Colonic mucosa (tissue), 4 donors: ENCODE measurements around the gene WNT3A. TPM values are rescaled to one million over a fixed set of nuclear protein-coding genes. Genes with fewer than 3 reads are reported as not detected.
A peak's percentile ranks its signal among the peaks of the same experiment; 100 is the strongest.

Experiments
- DNase-seq: peaks from one replicate; pipeline ENCODE4 v3.0.0-alpha.2; 2020
- H3K27ac ChIP-seq: fragments of 200-600 bp; one replicate; pipeline ENCODE4 v1.8.0; 2021
- H3K27me3 ChIP-seq: fragments of 200-600 bp; one replicate; pipeline ENCODE4 v1.8.0; 2021
- H3K36me3 ChIP-seq: fragments of 200-600 bp; one replicate; pipeline ENCODE4 v1.8.0; 2021
- H3K4me1 ChIP-seq: fragments of 200-600 bp; one replicate; pipeline ENCODE4 v1.8.0; 2021; ENCODE audit warnings: mild to moderate bottlenecking
- H3K4me3 ChIP-seq: fragments of 200-600 bp; one replicate; pipeline ENCODE4 v1.8.0; 2021
- H3K9ac ChIP-seq, 2 donors: one replicate each; pipeline ENCODE4 v1.7.0; 2013; ENCODE audit warnings: control low read depth in 2 of 2, low read depth in 2 of 2, low read length in 2 of 2
- H3K9me3 ChIP-seq: fragments of 200-600 bp; one replicate; pipeline ENCODE4 v1.8.0; 2021
- intact Hi-C: fragments of 100-400 bp; cut with DNase I; formaldehyde crosslinking; loops from one replicate; pipeline ENCODE4 v1.14.1; 2022
- total RNA-seq, 2 donors: library from RNA; stranded (reverse); fragmentation: NEBNext Ultra II Directional in 1 of 2; extraction: Animal tissue kit (Norgen Biotek cat#: 25700) in 1 of 2; gene quantifications; one replicate each; pipeline ENCODE4 v1.2.1, GENCODE V29; 2021
- TF ChIP-seq, protein P1 (sequence below): fragments of 200-600 bp; IDR thresholded peaks from one replicate; pipeline ENCODE4 v1.8.0; 2022; ENCODE audit warnings: antibody characterized with exemption, mild to moderate bottlenecking
- donor health status: healthy.
- donor health status: DM: no; HTN: no; CAD: no.
- donor health status: DM: no; HTN: no; CAD: no.

Gene WNT3A
- total RNA-seq, 2 donors from 2014 or later, result not detected

DNA sequence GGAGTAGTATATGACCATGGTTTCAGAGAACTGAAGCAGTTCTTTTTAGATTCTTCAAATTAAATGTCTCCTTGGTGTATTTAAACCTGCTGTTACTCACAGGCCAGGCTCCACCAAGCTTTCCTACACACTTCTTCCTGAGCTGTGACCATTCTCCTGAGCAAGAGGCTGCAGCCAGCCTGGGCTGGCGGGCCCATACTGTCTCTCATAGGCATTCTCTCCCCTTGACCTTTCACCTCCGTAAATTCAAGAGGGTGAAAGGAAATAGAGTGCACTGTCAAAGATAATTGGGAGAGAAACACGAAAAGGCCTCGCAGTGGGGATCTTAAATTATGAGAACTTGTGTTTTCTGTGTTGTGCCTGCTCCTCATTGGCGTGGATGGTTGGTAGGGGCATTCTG, 78.0 kb downstream of the WNT3A start:
- TF ChIP-seq, protein P1, sequence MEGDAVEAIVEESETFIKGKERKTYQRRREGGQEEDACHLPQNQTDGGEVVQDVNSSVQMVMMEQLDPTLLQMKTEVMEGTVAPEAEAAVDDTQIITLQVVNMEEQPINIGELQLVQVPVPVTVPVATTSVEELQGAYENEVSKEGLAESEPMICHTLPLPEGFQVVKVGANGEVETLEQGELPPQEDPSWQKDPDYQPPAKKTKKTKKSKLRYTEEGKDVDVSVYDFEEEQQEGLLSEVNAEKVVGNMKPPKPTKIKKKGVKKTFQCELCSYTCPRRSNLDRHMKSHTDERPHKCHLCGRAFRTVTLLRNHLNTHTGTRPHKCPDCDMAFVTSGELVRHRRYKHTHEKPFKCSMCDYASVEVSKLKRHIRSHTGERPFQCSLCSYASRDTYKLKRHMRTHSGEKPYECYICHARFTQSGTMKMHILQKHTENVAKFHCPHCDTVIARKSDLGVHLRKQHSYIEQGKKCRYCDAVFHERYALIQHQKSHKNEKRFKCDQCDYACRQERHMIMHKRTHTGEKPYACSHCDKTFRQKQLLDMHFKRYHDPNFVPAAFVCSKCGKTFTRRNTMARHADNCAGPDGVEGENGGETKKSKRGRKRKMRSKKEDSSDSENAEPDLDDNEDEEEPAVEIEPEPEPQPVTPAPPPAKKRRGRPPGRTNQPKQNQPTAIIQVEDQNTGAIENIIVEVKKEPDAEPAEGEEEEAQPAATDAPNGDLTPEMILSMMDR, result no peak
- Histone ChIP-seq H3K9me3 (no peaks in the 10 kb centered on the region), H3K27ac (peak overlapping the region; percentile 50), H3K9ac (peak overlapping the region in 1 of 2 donors; percentile 97), H3K27me3 (no peaks in the 10 kb centered on the region), H3K4me1 (peaks cover 45% of the 10 kb centered on the region), H3K36me3 (no peaks in the 10 kb centered on the region), H3K4me3 (peak overlapping the region; percentile 92)
- intact Hi-C loops, result no loop called here
- no peak for DNase-seq

DNA sequence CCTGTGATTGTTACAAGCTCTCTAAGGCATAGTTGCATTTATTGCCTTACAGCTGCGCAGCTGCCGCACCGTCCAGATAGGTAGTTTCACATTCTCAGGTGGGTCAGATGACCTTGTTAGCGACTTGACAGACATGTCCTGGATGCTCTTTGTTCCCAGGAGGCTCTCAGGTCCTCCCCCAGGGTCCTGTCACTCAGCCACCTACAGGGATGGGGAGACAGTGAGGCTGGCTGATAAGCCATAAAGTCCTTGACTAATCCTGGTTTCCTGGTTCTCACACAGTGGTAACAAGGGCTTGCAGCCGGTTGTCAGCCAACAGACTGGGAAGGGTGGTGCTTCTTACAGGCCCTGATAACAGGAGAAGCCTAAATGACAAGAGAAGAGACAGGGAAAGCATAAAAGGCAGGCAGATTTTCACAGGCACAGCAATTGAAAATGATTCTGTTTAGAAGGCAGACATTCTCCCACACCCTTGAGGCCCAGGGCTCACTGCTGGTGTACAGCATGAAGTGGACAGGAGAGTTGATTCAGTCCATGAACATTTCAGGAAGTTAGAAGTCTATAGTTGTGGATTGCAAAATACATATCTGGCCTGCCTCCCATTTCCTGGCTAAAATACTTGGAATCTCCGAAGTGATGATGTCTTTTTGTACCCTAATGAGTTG, 78.6 kb downstream of the WNT3A start:
- intact Hi-C loops, result no loop called here
- H3K4me3 ChIP-seq, result peak overlapping the region; percentile 92
- DNase-seq, result peak; percentile 68

DNA sequence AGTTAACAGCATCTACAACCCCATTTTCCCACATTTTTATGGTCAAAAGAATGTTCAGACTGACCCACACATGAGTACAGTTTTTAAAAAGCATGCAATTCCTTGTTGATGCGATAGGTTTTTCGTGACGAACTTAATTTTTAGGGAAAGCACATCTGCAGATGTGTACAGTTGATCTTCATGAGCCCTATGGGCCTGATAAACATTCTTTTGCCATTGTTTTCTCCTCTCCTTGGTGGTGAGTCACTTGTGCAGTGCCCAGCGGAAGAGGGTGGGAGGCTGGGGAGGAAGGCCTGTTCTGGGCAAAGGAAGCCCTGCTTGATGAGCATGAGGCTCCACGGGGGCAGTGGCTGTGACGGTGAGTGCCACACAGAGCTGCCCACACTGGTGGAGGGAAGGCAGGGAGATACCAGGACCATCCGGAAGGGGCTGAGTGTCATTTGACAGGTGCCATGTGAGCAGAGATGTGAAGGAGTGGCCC, 81.0 kb downstream of the WNT3A start:
- Histone ChIP-seq H3K9ac (peak overlapping the region in 1 of 2 donors; percentile 19), H3K27me3 (no peaks in the 10 kb centered on the region), H3K36me3 (no peaks in the 10 kb centered on the region), H3K4me1 (peaks cover 46% of the 10 kb centered on the region), H3K4me3 (no peak overlapping the region), H3K27ac (no peak overlapping the region), H3K9me3 (no peaks in the 10 kb centered on the region)
- intact Hi-C loops, result no loop called here
- DNase-seq, result no peak
- TF ChIP-seq, protein P1, result no peak

More for the DNA sequence above, 78.6 kb downstream of the WNT3A start:
- H3K9me3 ChIP-seq, result no peaks in the 10 kb centered on the region
- peak overlapping the region; percentile 50 for H3K27ac ChIP-seq
- peaks cover 51% of the 10 kb centered on the region for H3K4me1 ChIP-seq
- no peaks in the 10 kb centered on the region for H3K36me3 ChIP-seq
- H3K27me3 ChIP-seq, result no peaks in the 10 kb centered on the region
- TF ChIP-seq, protein P1, result no peak
- peak overlapping the region; percentile 39 to 97 for H3K9ac ChIP-seq

DNA sequence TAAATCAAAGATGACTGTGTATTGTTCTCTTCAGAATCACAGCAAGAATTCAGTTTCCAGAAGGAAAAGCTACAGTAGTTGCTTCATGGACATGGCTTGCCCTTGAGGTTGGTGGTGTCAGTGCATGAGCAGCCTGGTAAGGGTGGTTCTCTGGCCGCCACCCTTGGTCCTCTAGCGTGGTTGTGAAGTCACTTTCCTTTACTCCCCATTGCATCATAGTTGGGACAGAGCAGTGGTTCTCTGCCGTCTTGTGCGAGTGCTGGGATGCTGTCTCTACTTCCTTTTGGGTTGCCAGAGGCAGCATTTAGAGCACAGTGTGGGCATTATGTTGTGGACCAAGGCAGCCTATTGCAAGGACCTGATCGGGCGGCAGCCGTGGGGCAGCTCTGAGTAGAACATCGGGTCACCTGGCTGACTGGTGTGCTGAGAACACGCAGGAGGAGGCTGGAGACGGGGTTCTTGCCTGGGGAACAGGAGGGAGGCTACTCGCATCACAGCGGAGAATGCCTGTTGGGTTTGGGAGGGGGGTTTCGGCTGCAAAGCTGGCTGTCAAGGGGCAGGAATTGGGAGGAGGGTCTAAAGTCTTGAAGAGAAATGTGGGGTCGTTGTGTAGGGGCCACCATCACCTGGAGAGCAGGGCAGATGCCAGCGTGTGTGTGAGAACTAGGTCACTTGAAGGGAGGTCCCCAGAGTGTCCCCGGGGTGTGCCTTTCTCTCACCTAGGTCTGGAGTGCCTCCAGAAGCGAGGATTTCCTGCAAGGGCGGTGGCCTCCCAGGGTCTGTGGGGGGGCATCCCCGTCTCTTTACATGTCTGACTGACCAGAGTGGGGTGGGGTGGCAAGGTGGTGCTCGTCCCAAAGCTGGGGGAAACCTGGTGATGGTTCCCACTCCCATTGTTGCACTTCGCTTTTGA, 82.0 kb downstream of the WNT3A start:
- no peak overlapping the region for H3K27ac ChIP-seq
- TF ChIP-seq, protein P1, result no peak

DNA sequence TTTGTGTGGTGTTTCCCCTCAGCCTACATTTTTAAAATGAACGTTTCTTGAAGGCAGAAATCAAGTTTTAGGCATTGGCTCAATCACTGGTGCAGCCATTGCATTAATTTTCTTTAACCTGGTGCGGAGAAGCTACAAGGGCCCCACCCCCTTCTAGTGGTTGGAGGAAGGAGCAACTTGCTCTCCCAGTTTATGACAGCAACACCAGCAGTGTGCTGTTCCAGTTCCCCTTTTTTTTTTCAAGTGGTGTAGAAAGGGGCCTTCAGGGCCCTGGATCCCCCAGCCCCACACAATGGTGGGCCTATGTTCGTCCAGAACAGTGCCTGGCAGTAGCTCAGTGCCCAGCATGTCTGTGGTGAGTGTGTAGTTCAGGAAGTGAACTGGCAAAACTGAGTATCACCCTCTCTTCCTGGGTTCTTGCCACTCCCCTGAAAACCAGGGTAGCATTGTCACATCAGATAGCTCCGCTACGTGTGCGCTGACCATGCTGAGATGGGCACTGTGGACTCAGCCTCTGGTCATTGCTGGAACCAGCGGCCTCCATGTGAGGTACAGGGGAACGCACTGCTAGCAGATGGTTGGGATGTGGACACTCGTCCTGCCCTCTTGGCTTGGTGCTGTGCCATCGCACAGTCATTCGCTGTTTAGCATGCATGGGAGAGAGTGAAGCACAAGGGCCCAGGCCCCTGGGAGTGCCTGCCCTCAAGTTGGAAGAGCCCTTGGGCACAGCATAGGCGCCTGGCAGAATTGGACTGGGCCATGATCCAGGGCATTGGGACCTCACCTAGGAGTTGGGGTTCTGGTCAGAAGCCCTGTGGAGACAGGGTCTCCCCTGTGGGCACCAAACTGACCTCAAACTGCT, 83.0 kb downstream of the WNT3A start:
- Histone ChIP-seq H3K27me3 (no peaks in the 10 kb centered on the region), H3K36me3 (no peaks in the 10 kb centered on the region), H3K4me3 (no peak overlapping the region), H3K27ac (no peak overlapping the region), H3K4me1 (peaks cover 39% of the 10 kb centered on the region), H3K9ac (peak overlapping the region in 1 of 2 donors; percentile 0), H3K9me3 (no peaks in the 10 kb centered on the region)
- intact Hi-C loops, result no loop called here
- TF ChIP-seq, protein P1, result no peak
- DNase-seq, result no peak

More for the DNA sequence above, 82.0 kb downstream of the WNT3A start:
- no peak overlapping the region for H3K4me3 ChIP-seq
- DNase-seq, result no peak
- intact Hi-C loops, result no loop called here
- H3K27me3 ChIP-seq, result no peaks in the 10 kb centered on the region
- H3K9ac ChIP-seq, result no peak overlapping the region
- H3K36me3 ChIP-seq, result no peaks in the 10 kb centered on the region
- H3K9me3 ChIP-seq, result no peaks in the 10 kb centered on the region
- H3K4me1 ChIP-seq, result peaks cover 46% of the 10 kb centered on the region
